HepG2 (cell line): ENCODE results near the gene C1S.

Experiments
- CTCF ChIP-seq: sonication (generic); formaldehyde crosslinking; IDR thresholded peaks from 2 replicates; pipeline ENCODE4 v1.5.0; 2020; ENCODE audit warnings: mild to moderate bottlenecking, missing genetic modification reagents, moderate library complexity
- DPF2 ChIP-seq: sonication (generic); formaldehyde crosslinking; IDR thresholded peaks from 2 replicates; pipeline ENCODE4 v1.4.0; 2020; ENCODE audit warnings: mild to moderate bottlenecking, low read depth, missing genetic modification reagents, borderline replicate concordance
- EZH2 ChIP-seq: conservative IDR thresholded peaks from 2 replicates; pipeline ENCODE4 v1.6.1; 2012; ENCODE audit warnings: mild to moderate bottlenecking, low read depth, low read length, moderate library complexity
- FOXK1 ChIP-seq: sonication (generic); formaldehyde crosslinking; IDR thresholded peaks from 2 replicates; pipeline ENCODE4 v1.4.0; 2020; ENCODE audit warnings: low read depth, missing genetic modification reagents, borderline replicate concordance
- MAX ChIP-seq: IDR thresholded peaks from 2 replicates; pipeline ENCODE4 v1.6.1; 2012; ENCODE audit warnings: inconsistent platforms
- NR3C1 ChIP-seq: sonication (generic); formaldehyde crosslinking; IDR thresholded peaks from 2 replicates; pipeline ENCODE4 v1.4.0; 2020; ENCODE audit warnings: missing genetic modification reagents
- PHF21A ChIP-seq: sonication (generic); formaldehyde crosslinking; IDR thresholded peaks from 2 replicates; pipeline ENCODE4 v1.5.0; 2020; ENCODE audit warnings: mild to moderate bottlenecking, missing genetic modification reagents
- POLR2A ChIP-seq, 2 experiments: IDR thresholded peaks; 2 replicates each; pipeline ENCODE4 v1.6.1; 2011; ENCODE audit warnings: low read depth in 2 of 2, low read length in 2 of 2, mild to moderate bottlenecking in 1 of 2, moderate library complexity in 1 of 2; ENCODE audit not compliant: insufficient read depth in 1 of 2
- UBTF ChIP-seq: sonication (generic); formaldehyde crosslinking; IDR thresholded peaks from 2 replicates; pipeline ENCODE4 v1.4.0; 2020; ENCODE audit warnings: mild to moderate bottlenecking, missing genetic modification reagents
- ZBTB43 ChIP-seq: sonication (generic); formaldehyde crosslinking; conservative IDR thresholded peaks from 2 replicates; pipeline ENCODE4 v1.4.0; 2020; ENCODE audit warnings: missing genetic modification reagents
- ZNF274 ChIP-seq: sonication (generic); formaldehyde crosslinking; IDR thresholded peaks from 2 replicates; pipeline ENCODE4 v1.5.1; 2020; ENCODE audit warnings: mild to moderate bottlenecking, missing genetic modification reagents
- TF ChIP-seq, protein P1 (sequence below): sonication (generic); formaldehyde crosslinking; IDR thresholded peaks from 2 replicates; pipeline ENCODE4 v1.4.0; 2020; ENCODE audit warnings: missing genetic modification reagents, mild to moderate bottlenecking, borderline replicate concordance

GRCh38 chr12:7064516-7064915 lies 4.0 kb downstream of the C1S start:
- TF ChIP-seq UBTF (CRISPR knock-in tag) = no peak
- TF ChIP-seq NR3C1 (CRISPR knock-in tag) = no peak
- TF ChIP-seq FOXK1 = no peak
- TF ChIP-seq CTCF (CRISPR knock-in tag) = no peak
- no peak for TF ChIP-seq ZBTB43 (CRISPR knock-in tag)
- TF ChIP-seq PHF21A (CRISPR knock-in tag) = no peak
- TF ChIP-seq POLR2A (IDR thresholded peaks at IDR 0.05; ENCODE audit: insufficient read depth in 1 of 2, low read depth in 2 of 2, low read length in 2 of 2) = no peak
- no peak for TF ChIP-seq EZH2
- TF ChIP-seq DPF2 = no peak
- TF ChIP-seq ZNF274 (CRISPR knock-in tag) = no peak
- TF ChIP-seq MAX = no peak
- TF ChIP-seq, protein P1, sequence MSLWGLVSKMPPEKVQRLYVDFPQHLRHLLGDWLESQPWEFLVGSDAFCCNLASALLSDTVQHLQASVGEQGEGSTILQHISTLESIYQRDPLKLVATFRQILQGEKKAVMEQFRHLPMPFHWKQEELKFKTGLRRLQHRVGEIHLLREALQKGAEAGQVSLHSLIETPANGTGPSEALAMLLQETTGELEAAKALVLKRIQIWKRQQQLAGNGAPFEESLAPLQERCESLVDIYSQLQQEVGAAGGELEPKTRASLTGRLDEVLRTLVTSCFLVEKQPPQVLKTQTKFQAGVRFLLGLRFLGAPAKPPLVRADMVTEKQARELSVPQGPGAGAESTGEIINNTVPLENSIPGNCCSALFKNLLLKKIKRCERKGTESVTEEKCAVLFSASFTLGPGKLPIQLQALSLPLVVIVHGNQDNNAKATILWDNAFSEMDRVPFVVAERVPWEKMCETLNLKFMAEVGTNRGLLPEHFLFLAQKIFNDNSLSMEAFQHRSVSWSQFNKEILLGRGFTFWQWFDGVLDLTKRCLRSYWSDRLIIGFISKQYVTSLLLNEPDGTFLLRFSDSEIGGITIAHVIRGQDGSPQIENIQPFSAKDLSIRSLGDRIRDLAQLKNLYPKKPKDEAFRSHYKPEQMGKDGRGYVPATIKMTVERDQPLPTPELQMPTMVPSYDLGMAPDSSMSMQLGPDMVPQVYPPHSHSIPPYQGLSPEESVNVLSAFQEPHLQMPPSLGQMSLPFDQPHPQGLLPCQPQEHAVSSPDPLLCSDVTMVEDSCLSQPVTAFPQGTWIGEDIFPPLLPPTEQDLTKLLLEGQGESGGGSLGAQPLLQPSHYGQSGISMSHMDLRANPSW (CRISPR knock-in tag) = no peak
